GM12874 (cell line): ENCODE measurements around the gene SIPA1L3.

Source experiments
- TF ChIP-seq, protein P1 (sequence below): IDR thresholded peaks from 2 replicates; pipeline ENCODE4 v1.5.1; 2011; ENCODE audit warnings: low read depth, mild to moderate bottlenecking, control low read depth, low read length, moderate library complexity; ENCODE audit not compliant: insufficient read depth

Gene SIPA1L3

DNA sequence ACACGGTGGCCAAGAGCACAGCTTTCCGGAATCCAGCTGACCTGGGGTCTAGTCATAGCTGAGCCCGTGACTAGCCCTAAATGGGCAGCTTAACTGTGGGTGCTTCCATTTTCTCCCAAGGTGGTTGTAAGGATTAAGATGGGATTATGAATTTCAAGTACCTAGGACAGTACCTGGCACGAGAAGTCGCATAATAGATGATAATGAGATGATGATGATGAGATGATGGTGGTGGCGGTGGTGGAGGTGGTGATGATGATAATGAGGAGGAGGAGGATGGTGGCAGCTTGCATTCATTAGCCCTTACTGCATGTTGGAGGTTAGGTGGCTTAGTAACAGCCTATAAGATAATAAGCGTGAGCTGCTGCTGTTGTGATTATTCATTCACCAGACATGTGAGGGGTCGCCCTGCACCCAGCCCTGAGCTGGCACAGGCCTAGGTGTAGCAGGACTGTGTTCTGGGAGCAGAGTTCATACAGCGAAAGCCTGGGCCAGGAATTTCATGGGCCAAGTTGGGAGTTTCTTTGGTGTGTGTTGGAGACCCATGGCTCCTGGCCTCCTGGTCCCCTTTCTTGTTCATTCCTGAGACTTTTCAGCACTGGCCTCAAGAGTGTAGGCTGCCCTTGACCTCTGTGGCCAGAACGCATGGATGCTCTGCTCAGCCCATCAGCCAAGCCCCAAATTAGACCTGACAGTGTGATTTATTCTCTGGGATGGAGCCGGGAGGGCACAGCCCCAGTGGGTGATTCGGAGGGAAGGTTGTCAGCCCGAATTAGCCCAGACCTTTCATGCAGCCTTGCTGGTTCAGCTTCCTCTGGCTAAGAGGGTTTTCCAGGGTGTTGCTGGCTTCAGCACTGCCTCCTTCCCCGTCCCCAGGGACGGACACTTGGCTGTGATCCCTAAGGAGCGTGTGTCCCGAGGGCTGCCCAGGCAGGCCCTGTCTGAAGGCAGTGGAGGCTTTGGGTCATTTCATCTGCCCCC is 128.8 kb downstream of the SIPA1L3 start:
- TF ChIP-seq, protein P1, sequence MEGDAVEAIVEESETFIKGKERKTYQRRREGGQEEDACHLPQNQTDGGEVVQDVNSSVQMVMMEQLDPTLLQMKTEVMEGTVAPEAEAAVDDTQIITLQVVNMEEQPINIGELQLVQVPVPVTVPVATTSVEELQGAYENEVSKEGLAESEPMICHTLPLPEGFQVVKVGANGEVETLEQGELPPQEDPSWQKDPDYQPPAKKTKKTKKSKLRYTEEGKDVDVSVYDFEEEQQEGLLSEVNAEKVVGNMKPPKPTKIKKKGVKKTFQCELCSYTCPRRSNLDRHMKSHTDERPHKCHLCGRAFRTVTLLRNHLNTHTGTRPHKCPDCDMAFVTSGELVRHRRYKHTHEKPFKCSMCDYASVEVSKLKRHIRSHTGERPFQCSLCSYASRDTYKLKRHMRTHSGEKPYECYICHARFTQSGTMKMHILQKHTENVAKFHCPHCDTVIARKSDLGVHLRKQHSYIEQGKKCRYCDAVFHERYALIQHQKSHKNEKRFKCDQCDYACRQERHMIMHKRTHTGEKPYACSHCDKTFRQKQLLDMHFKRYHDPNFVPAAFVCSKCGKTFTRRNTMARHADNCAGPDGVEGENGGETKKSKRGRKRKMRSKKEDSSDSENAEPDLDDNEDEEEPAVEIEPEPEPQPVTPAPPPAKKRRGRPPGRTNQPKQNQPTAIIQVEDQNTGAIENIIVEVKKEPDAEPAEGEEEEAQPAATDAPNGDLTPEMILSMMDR, result no peak

DNA sequence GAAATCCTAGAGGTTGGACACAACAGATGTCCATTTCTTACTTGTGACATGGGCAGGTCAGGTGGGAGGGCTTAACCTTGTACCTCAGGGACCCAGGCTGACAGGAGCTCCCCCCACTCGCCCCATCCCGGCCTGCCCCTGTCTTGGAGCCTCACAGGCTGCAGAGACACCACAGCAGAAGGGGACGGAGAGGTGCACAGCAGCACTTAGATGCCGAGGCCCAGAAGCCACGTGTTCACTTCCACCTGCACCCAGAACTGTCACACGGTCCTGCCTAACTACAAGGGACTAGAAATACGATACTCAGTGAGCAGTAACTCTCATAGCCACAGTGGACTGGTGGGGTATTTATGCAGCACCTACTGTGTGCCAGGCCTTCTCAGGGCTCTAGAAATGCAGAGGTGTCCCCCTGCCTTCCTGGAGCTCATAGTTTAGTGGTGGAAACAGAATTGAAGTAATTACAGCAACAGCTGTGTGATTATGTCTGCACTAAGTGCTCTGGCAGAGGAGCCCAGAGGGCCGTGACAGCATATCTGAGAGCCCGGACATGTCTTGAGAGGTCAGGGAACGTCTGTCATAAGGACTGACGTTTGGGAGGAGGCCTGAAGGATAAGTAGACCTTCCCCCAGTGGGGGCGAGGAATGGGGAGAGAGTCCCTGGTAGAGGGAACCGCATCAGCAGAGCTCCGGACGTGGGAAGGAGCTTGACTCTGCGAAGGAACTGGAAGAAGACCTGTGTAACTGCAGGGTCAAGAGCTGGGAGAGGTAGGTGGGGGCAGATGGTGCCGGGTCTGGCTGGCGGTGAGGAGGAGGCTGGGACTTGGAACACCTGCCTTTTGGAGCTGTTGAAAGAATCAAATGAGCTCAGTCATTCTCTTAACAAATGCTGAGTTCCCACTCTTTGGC is 130.0 kb downstream of the SIPA1L3 start:
- TF ChIP-seq, protein P1, result no peak

DNA sequence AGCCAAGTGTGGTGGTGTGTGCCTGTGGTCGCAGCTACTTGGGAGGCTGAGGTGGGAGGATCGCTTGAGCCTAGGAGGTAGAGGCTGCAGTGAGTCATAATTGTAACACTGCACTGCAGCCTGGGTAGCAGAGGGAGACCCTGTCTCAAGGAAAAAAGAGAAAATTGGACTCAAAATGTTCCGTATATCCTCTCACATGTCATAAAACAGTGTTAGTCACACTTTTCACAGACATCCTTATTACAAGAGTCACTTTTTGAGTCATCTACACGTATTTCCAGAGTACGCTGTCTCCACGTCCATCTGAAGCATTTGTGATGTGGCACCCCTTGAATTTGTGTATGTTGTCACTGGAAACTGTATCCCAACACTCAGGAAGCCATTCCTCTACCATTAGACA is 133.0 kb downstream of the SIPA1L3 start:
- TF ChIP-seq, protein P1, result no peak

DNA sequence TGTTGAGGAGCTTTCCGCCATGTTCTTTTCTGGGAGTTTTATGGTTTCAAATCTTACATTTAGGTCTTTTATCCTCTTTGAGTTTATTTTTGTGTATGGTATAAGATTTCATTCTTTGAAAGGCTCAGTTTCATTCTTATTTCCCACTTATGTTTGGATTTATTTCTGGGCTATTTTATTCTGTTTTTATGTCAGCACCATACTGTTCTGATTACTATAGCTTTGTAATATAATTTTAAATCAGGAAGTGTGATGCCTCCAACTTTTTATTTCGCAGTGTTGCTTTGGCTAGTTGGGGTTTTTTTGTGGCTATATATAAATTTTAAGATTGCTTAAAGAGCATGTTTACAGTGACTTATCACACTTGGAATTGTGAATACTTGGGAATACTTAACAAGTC is 135.1 kb downstream of the SIPA1L3 start:
- TF ChIP-seq, protein P1, result no peak

DNA sequence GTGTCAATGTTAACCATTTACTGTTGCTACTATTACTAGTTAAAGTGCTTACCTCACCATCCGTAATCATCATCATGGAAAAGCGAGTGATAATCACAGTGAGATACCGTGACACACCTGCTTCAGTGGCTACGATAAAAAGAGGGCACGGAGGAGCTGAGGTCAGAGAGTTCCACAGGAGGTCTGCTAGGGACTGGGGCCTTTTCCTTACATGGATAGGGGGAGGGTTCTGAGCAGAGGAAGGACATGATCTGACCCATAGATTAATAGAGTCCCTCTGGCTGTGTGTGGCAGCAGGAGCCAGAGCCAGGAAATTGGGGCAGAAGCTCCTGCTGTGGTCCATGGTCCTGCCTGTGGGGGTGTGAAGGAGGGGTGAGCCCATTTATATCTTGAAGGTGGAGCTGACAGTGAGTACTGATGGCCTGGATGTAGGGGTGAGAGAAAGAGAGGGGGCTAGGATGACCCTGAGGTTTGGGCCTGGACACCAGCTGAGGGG is 136.7 kb downstream of the SIPA1L3 start:
- TF ChIP-seq, protein P1, result no peak

DNA sequence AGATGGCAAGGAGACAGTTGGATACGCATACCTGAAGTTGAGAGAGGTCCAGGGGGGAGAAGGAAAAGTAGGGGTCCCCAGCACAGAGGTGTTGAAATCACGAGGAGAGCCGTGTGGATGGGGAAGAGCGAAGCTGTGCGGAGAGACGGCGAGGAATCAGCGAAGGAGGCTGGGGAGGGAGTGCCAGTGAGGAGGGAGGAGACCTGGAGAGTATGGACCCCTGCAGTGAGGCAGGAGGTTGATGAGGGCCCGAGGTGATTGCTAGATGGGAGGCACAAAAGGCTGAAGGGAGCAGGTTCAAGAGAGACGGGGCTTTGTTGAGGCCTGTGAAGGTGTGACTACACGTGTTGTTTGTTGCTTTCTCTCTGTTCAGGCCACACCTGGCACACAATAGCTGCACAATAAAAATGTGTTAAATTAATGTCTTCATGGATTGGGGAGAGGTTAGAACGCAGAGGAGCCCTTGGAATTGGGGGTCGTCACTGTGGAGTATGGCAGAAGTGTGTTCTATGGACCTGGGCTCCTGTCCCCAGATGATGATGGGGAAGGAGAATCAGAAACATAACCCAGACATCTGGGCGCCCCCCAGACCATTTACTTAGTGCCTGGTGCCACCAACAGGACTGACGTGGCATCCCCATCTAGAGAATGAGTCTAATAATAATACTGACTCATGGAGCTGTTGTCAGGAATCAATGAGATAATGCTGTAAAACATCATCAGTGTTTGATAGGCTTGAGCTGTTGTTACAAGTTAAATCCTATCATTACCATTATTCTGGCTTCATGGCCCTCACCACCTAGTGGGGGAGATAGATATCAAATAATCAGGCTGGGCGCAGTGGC is 137.5 kb downstream of the SIPA1L3 start:
- TF ChIP-seq, protein P1, result no peak
